ENCODE data around the gene CTNNAL1. TPM values are rescaled to one million over a fixed set of nuclear protein-coding genes. Genes with fewer than 3 reads are reported as not detected.

Gene CTNNAL1
- polyA plus RNA-seq, 6 donors from 2014 or later, result 0.32 to 1.1 (median 0.80) TPM; not detected in 2

GRCh38 chr9:109037946-109038715 lies 24.8 kb upstream of the CTNNAL1 start:
- H3K4me3 Mint-ChIP-seq, result no peak overlapping the region
- ATAC-seq (ENCODE audit: low read depth in 2 of 2), result no peak
- no peak overlapping the region for H3K27ac Mint-ChIP-seq
- no peaks in the 10 kb centered on the region for H3K27me3 Mint-ChIP-seq
- peaks cover 0 to 8% (median 2%) of the 10 kb centered on the region in 7 donors for H3K9me3 Mint-ChIP-seq
- no peak for DNase-seq
- no peaks in the 10 kb centered on the region for H3K4me1 Mint-ChIP-seq
- H3K36me3 Mint-ChIP-seq, result peaks cover 11 to 25% of the 10 kb centered on the region in 2 donors

DNA sequence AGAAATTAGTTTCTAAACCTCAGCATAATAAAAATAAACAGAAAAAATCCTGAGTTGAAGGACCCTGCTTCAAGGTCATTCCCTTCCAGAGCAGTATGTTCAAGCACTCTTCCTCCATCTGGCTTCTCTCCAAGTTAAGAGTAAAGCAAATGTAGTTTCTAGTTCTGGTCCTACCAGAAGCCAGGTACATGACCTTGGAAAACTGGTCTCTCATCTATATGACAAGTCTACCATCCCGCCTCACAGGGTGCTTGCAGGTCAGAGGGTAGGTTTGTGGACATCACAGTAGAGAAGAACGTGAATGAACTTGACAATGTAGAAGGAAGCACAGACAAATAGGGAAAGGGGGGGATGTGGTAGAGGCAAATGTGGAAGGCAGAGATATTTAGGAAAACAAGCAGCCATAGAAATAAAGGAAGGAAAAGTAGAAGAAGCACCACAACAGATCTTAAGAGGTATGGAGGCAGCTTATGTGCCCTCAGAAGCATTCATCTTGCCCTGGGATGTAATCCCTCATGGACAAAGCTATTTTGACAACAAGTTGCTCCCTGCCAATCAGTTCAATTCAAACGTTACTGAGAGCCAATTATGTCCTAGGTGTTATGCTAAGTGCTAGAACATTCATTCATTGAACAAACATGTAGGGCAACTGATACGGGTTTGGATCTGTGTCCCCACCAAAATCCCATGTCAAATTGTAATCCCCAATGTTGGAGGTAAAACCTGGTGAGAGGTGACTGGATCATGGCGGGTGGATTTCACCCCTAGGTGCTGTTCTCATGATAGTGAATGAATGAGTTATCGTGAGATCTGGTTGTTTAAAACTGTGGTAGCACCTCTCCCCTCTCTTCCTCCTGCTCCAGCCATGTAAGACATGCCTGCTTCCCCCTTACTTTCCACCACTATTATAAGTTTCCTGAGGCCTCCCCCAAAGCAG lies 23.7 kb upstream of the CTNNAL1 start:
- peak overlapping the region in 2 of 6 donors; percentile 27 to 83 for H3K27ac Mint-ChIP-seq
- peaks cover 0 to 5% (median 0%) of the 10 kb centered on the region in 7 donors for H3K9me3 Mint-ChIP-seq
- ATAC-seq (ENCODE audit: low read depth in 2 of 2), result no peak
- no peaks in the 10 kb centered on the region for H3K4me1 Mint-ChIP-seq
- no peaks in the 10 kb centered on the region for H3K27me3 Mint-ChIP-seq
- DNase-seq, result no peak
- H3K36me3 Mint-ChIP-seq, result peaks cover 0 to 19% of the 10 kb centered on the region in 2 donors
- no peak overlapping the region for H3K4me3 Mint-ChIP-seq

DNA sequence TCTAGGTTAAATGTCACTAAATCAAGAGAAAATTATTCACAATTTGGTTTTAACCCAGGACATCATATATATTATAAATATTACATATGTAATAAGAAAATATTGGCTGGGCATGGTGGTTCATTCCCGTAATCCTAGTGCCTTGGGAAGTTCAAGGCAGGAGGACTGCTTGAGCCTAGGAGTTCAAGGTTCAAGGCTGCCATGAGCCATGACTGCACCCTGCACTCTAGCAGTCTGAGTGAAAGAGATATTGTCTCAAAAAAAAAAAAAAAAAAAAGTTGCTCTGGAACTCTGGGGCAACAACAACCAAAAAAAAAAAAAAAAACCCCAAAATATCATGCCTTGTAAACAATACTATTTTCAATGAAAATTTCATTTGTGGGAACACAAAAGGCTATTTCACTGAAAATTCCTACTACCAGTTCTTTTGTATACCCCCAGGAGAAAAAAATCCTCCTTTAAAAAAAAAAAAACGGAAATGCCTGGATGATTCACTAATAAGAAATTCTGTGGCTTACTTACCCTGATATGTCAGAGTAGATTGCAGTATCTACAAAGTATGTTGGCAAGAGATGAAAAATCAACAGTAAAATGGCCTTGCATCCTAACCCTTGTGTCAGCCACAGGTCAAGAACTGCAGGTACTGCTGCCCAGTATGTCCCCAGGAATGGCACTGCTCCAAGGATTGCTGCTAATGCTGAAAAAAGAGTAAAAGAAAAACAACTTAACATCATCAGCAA lies 22.6 kb upstream of the CTNNAL1 start:
- Mint-ChIP-seq H3K27me3 (no peaks in the 10 kb centered on the region), H3K9me3 (peaks cover 0 to under 1% (median 0%) of the 10 kb centered on the region in 7 donors), H3K4me3 (no peak overlapping the region), H3K27ac (no peak overlapping the region), H3K4me1 (no peaks in the 10 kb centered on the region), H3K36me3 (peaks cover 0 to 24% of the 10 kb centered on the region in 2 donors)
- no peak for ATAC-seq (ENCODE audit: low read depth in 2 of 2)
- DNase-seq, result no peak

DNA sequence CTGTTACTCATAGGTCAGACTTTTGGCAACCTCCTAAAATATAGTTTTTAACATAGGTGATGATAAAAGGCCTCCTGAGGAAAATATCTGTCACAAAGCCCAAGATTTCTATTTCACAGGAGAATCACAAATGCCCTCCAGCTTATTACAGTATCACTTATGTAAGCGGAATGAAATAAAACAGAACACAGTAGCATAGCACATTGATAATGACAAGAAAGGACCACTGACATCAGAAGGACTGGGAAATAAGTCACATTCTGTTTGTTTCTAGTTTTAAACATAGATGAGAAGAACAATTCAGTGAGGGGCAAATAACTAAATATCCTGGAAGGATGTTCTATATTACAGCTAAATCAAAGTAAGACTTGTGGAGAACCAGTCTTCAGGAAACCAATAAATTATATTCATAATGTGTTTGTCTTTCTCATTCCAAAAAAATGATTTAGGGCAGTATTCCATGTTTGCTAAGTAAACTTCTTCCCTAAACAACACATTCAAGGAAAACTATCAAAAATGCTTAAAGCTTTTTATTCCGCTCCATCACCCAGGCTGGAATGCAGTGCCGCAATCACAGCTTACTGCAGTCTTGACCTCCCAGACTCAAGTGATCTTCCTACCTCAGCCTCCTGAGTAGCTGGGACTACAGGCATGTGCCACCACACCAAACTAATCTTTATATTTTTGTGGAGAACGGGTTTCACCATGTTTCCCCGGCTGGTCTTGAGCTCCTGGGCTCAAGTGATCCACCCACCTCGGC lies 20.8 kb upstream of the CTNNAL1 start:
- Mint-ChIP-seq H3K9me3 (no peaks in the 10 kb centered on the region), H3K36me3 (peaks cover 2 to 28% of the 10 kb centered on the region in 2 donors), H3K27me3 (no peaks in the 10 kb centered on the region), H3K4me3 (no peak overlapping the region), H3K27ac (peak overlapping the region in 1 of 6 donors; percentile 79), H3K4me1 (no peaks in the 10 kb centered on the region)
- ATAC-seq (ENCODE audit: low read depth in 2 of 2) (no peak), DNase-seq (no peak)

GRCh38 chr9:109031241-109031640 lies 17.9 kb upstream of the CTNNAL1 start:
- Mint-ChIP-seq H3K4me1 (peaks cover 0 to 2% (median 0%) of the 10 kb centered on the region in 3 donors), H3K9me3 (no peaks in the 10 kb centered on the region), H3K36me3 (peaks cover 11 to 33% of the 10 kb centered on the region in 2 donors), H3K27me3 (no peaks in the 10 kb centered on the region), H3K27ac (no peak overlapping the region), H3K4me3 (no peak overlapping the region)
- ATAC-seq (ENCODE audit: low read depth in 2 of 2) (no peak), DNase-seq (no peak)

- Mint-ChIP-seq H3K36me3 (peaks cover 16 to 33% of the 10 kb centered on the region in 2 donors), H3K27ac (peak overlapping the region in 1 of 6 donors; percentile 41), H3K9me3 (no peaks in the 10 kb centered on the region), H3K4me1 (peaks cover 0 to 5% (median 3%) of the 10 kb centered on the region in 3 donors), H3K4me3 (no peak overlapping the region), H3K27me3 (no peaks in the 10 kb centered on the region)
- no peak for ATAC-seq (ENCODE audit: low read depth in 2 of 2)
- DNase-seq, result no peak
These were observed 17.1 kb upstream of the CTNNAL1 start for GRCh38 chr9:109030426-109030825.

GRCh38 chr9:109028457-109028856 lies 15.2 kb upstream of the CTNNAL1 start:
- H3K4me3 Mint-ChIP-seq, result no peak overlapping the region
- peaks cover 16 to 36% of the 10 kb centered on the region in 2 donors for H3K36me3 Mint-ChIP-seq
- ATAC-seq (ENCODE audit: low read depth in 2 of 2) (no peak), DNase-seq (no peak)
- H3K4me1 Mint-ChIP-seq, result peaks cover 0 to 15% (median 5%) of the 10 kb centered on the region in 3 donors
- no peak overlapping the region for H3K27ac Mint-ChIP-seq
- H3K27me3 Mint-ChIP-seq, result no peaks in the 10 kb centered on the region
- no peaks in the 10 kb centered on the region for H3K9me3 Mint-ChIP-seq

DNA sequence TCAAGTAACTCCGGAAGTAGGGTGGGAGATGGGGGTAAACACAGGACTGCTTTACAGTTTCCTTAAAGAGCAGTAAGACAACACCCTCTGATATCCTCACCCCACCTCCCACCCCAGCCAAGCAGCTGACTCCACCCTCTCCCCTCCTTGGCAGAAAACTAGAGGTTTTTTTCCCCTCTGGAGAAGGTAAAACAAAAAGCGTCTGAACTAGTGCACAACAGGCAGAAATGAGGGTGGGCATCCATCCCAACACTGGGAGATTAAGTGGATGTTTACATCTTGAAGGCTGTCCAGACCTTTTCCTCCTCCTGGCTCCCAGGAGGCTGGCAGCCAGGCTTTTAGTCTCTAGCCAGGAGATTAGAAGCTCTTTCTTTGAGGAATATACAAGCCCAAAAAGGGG lies 13.9 kb upstream of the CTNNAL1 start:
- Mint-ChIP-seq H3K4me1 (peaks cover 0 to 15% (median 5%) of the 10 kb centered on the region in 3 donors), H3K36me3 (peaks cover 16 to 31% of the 10 kb centered on the region in 2 donors), H3K4me3 (no peak overlapping the region), H3K27me3 (no peaks in the 10 kb centered on the region), H3K27ac (no peak overlapping the region), H3K9me3 (no peaks in the 10 kb centered on the region)
- ATAC-seq (ENCODE audit: low read depth in 2 of 2) (no peak), DNase-seq (no peak)

DNA sequence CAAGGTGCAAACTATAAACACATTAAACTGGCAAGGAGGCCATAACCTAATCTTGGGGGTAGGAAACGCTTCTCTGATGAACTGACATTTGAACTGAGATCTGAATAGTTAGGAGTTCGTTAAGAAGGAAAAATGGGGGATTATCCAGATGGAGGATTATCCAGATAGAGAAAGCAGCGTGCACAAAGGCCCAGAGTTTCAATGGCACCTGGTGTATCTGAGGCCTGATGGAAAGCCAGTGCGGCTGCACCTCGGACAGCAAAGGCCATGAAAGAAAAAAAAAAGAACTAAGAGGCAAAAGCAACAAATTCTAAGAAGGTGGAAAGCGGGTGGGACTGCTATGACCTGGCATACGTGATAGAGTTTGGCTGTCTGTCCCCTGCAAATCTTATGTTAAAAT lies 13.0 kb upstream of the CTNNAL1 start:
- H3K9me3 Mint-ChIP-seq, result no peaks in the 10 kb centered on the region
- peaks cover 0 to 15% (median 5%) of the 10 kb centered on the region in 3 donors for H3K4me1 Mint-ChIP-seq
- H3K36me3 Mint-ChIP-seq, result peaks cover 16 to 28% of the 10 kb centered on the region in 2 donors
- no peaks in the 10 kb centered on the region for H3K27me3 Mint-ChIP-seq
- DNase-seq (no peak), ATAC-seq (ENCODE audit: low read depth in 2 of 2) (no peak)
- H3K4me3 Mint-ChIP-seq, result no peak overlapping the region
- H3K27ac Mint-ChIP-seq, result peak overlapping the region in 1 of 6 donors; percentile 31

- Mint-ChIP-seq H3K4me3 (no peak overlapping the region), H3K27me3 (no peaks in the 10 kb centered on the region), H3K4me1 (peaks cover under 1 to 16% (median 5%) of the 10 kb centered on the region in 3 donors), H3K27ac (no peak overlapping the region), H3K36me3 (peaks cover 8 to 15% of the 10 kb centered on the region in 2 donors), H3K9me3 (no peaks in the 10 kb centered on the region)
- DNase-seq (no peak), ATAC-seq (ENCODE audit: low read depth in 2 of 2) (no peak)
These were observed 9.6 kb upstream of the CTNNAL1 start for GRCh38 chr9:109022873-109023272.

- ATAC-seq (ENCODE audit: low read depth in 2 of 2) (no peak), DNase-seq (no peak)
- Mint-ChIP-seq H3K4me1 (peaks cover 0 to 26% (median 6%) of the 10 kb centered on the region in 3 donors), H3K36me3 (peaks cover 1 to 6% of the 10 kb centered on the region in 2 donors), H3K27me3 (no peaks in the 10 kb centered on the region), H3K9me3 (no peaks in the 10 kb centered on the region), H3K27ac (peak overlapping the region in 2 of 6 donors; percentile 22 to 29), H3K4me3 (no peak overlapping the region)
These were observed 7.5 kb upstream of the CTNNAL1 start for GRCh38 chr9:109020581-109021511.

GRCh38 chr9:109020113-109020512 lies 6.8 kb upstream of the CTNNAL1 start:
- Mint-ChIP-seq H3K27ac (peak overlapping the region in 1 of 6 donors; percentile 32), H3K27me3 (no peaks in the 10 kb centered on the region)

More at GRCh38 chr9:109020113-109020512, 6.8 kb upstream of the CTNNAL1 start:
- no peak for ATAC-seq (ENCODE audit: low read depth in 2 of 2)
- peaks cover 0 to 6% of the 10 kb centered on the region in 2 donors for H3K36me3 Mint-ChIP-seq
- H3K4me1 Mint-ChIP-seq, result peaks cover 0 to 22% (median 6%) of the 10 kb centered on the region in 3 donors
- no peak overlapping the region for H3K4me3 Mint-ChIP-seq
- no peaks in the 10 kb centered on the region for H3K9me3 Mint-ChIP-seq
- no peak for DNase-seq

All from naive B cell (primary cell).